Measurements from ENCODE around the gene RIT2. TPM values are rescaled to one million over a fixed set of nuclear protein-coding genes. Genes with fewer than 3 reads are reported as not detected.

RIT2 gene
- total and polyA plus RNA-seq, 4 donors = not detected

DNA sequence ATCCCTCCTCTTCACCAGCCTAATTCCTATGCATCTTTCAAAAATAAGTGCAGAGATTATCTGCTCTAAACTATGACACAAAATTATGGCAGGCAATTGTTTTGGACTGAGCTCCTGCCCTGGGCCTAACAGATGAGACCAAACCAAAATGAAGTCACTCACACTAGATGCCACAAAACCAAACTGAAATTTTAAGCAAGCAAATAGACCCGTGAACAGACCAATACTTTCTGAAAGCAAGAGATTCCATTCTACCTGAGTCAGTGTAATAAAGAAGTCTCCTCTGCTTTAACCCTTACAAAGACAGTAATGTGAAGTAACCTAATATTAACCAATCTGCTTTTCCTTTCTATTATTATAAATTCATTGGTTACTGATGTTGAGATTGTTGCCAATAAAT is 84.3 kb downstream of the RIT2 start:
- no peaks in the 10 kb centered on the region for H3K36me3 ChIP-seq (ENCODE audit: control insufficient read depth in 4 of 4, insufficient read depth in 4 of 4, low read length in 4 of 4)
- no peaks in the 10 kb centered on the region for H3K27me3 ChIP-seq (ENCODE audit: control insufficient read depth in 3 of 3, insufficient read depth in 3 of 3, low read length in 2 of 3)
- no peak for ATAC-seq (ENCODE audit: insufficient read depth, low FRiP score)
- no peak overlapping the region for H3K4me3 ChIP-seq
- H3K27ac ChIP-seq (ENCODE audit: low read depth in 1 of 2, low read length in 1 of 2) = no peak overlapping the region
- H3K4me1 ChIP-seq (ENCODE audit: control insufficient read depth in 5 of 5, insufficient read depth in 5 of 5, low read length in 5 of 5) = no peaks in the 10 kb centered on the region
- no peaks in the 10 kb centered on the region for H3K9me3 ChIP-seq (ENCODE audit: control insufficient read depth in 4 of 4, insufficient read depth in 3 of 4, low read length in 3 of 4)
- no peak overlapping the region for H3K9ac ChIP-seq (ENCODE audit: insufficient read depth in 1 of 2, low read length in 2 of 2)
- no peak for TF ChIP-seq CTCF (IDR thresholded peaks at IDR 0.05; ENCODE audit: control extremely low read depth, extremely low read depth)
- no peak for DNase-seq
- 80 to 86% methylated on average over 1 of the region's 1 CpG for WGBS, 2 donors

DNA sequence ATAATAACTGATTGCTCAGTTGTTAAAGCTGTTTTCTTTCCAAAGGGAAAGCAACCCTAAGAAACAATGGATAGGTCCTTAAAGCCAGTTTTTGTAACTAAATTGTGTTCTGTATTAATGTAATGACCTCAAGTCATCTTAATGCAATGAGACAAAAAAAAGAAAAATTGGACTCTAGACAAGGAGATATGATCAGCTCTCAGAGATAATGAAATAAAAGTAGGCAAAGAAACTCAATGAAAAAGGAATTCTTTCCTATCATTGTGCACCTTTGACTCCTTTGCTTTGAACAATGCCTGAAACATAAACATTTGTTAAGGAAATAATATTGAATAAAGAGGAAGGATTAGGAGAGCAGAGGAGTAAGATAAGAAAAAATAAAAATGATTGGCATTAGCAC is 86.1 kb downstream of the RIT2 start:
- Histone ChIP-seq H3K4me1 (ENCODE audit: control insufficient read depth in 5 of 5, insufficient read depth in 5 of 5, low read length in 5 of 5) (no peaks in the 10 kb centered on the region), H3K4me3 (no peak overlapping the region), H3K9me3 (ENCODE audit: control insufficient read depth in 4 of 4, insufficient read depth in 3 of 4, low read length in 3 of 4) (no peaks in the 10 kb centered on the region), H3K36me3 (ENCODE audit: control insufficient read depth in 4 of 4, insufficient read depth in 4 of 4, low read length in 4 of 4) (no peaks in the 10 kb centered on the region), H3K9ac (ENCODE audit: insufficient read depth in 1 of 2, low read length in 2 of 2) (no peak overlapping the region), H3K27me3 (ENCODE audit: control insufficient read depth in 3 of 3, insufficient read depth in 3 of 3, low read length in 2 of 3) (no peaks in the 10 kb centered on the region), H3K27ac (ENCODE audit: low read depth in 1 of 2, low read length in 1 of 2) (no peak overlapping the region)
- no peak for DNase-seq
- ATAC-seq (ENCODE audit: insufficient read depth, low FRiP score) = no peak
- no peak for TF ChIP-seq CTCF (IDR thresholded peaks at IDR 0.05; ENCODE audit: control extremely low read depth, extremely low read depth)

DNA sequence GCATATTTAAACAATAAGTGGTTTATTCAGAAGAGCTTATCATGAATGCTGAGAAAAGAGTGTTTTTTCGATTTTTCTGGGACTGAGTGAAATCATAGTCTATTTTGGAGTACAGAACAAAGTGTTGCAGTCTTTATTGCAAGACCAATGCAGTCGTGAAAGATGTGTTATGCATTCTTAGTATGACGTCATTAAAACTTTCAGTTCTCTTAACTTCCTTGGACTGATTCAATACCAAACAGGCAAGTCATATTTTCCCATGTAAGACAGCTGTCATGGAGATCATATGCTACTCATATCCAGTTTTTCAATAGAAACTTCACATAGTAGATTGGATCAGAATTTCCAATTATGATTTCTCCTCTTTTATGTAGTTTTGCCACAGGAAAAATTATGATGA is 92.6 kb downstream of the RIT2 start:
- Histone ChIP-seq H3K27ac (ENCODE audit: low read depth in 1 of 2, low read length in 1 of 2) (no peak overlapping the region), H3K4me1 (ENCODE audit: control insufficient read depth in 5 of 5, insufficient read depth in 5 of 5, low read length in 5 of 5) (no peaks in the 10 kb centered on the region), H3K36me3 (ENCODE audit: control insufficient read depth in 4 of 4, insufficient read depth in 4 of 4, low read length in 4 of 4) (no peaks in the 10 kb centered on the region), H3K4me3 (no peak overlapping the region), H3K9ac (ENCODE audit: insufficient read depth in 1 of 2, low read length in 2 of 2) (no peak overlapping the region), H3K27me3 (ENCODE audit: control insufficient read depth in 3 of 3, insufficient read depth in 3 of 3, low read length in 2 of 3) (no peaks in the 10 kb centered on the region), H3K9me3 (ENCODE audit: control insufficient read depth in 4 of 4, insufficient read depth in 3 of 4, low read length in 3 of 4) (no peaks in the 10 kb centered on the region)
- WGBS, 2 donors = 62 to 73% methylated on average over 3 of the region's 3 CpGs
- DNase-seq (no peak), ATAC-seq (ENCODE audit: insufficient read depth, low FRiP score) (no peak)
- no peak for TF ChIP-seq CTCF (IDR thresholded peaks at IDR 0.05; ENCODE audit: control extremely low read depth, extremely low read depth)

DNA sequence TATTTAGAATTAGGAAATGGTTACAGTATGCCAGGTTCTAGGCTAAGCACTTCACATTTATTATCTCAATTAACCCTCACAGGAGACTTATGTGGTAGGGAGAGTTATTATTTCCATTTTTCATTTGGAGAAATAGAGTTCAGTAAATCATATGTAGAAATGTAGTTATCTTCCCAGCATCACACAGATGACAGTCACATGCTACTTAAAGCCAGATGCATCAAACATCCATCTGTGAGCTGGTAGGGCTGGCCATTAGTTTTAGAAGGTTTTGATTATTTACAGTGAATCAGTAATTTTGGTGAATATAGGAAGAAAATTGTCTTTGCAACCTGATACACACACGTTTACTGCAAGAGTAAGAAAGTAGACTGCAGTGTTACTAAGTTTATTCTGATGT is 97.9 kb downstream of the RIT2 start:
- TF ChIP-seq CTCF (IDR thresholded peaks at IDR 0.05; ENCODE audit: control extremely low read depth, extremely low read depth) = no peak
- no peak overlapping the region for H3K9ac ChIP-seq (ENCODE audit: insufficient read depth in 1 of 2, low read length in 2 of 2)
- DNase-seq (no peak), ATAC-seq (ENCODE audit: insufficient read depth, low FRiP score) (no peak)
- no peaks in the 10 kb centered on the region for H3K4me1 ChIP-seq (ENCODE audit: control insufficient read depth in 5 of 5, insufficient read depth in 5 of 5, low read length in 5 of 5)
- no peaks in the 10 kb centered on the region for H3K9me3 ChIP-seq (ENCODE audit: control insufficient read depth in 4 of 4, insufficient read depth in 3 of 4, low read length in 3 of 4)
- no peak overlapping the region for H3K4me3 ChIP-seq
- 66 to 82% methylated on average over 1 of the region's 1 CpG for WGBS, 2 donors
- H3K27ac ChIP-seq (ENCODE audit: low read depth in 1 of 2, low read length in 1 of 2) = no peak overlapping the region
- H3K27me3 ChIP-seq (ENCODE audit: control insufficient read depth in 3 of 3, insufficient read depth in 3 of 3, low read length in 2 of 3) = no peaks in the 10 kb centered on the region
- no peaks in the 10 kb centered on the region for H3K36me3 ChIP-seq (ENCODE audit: control insufficient read depth in 4 of 4, insufficient read depth in 4 of 4, low read length in 4 of 4)

Measured in lung (tissue), 12 donors.